ENCODE results near the gene GLG1. TPM values are rescaled to one million over a fixed set of nuclear protein-coding genes. Genes with fewer than 3 reads are reported as not detected.

Gene GLG1
- total RNA-seq, 2 experiments from 2014 or later, result 60.8 to 62.0 TPM

GRCh38 chr16:74462361-74462760 is 144.6 kb downstream of the GLG1 start:
- CTCF ChIA-PET, result interaction anchor here (0.7 kb wide), 1 partner anchor 48 kb away, joined by 3 read pairs; no protein-coding TSS in a partner anchor
- H3K27me3 Mint-ChIP-seq (ENCODE audit: low read depth), result no peaks in the 10 kb centered on the region
- H3K27ac Mint-ChIP-seq, result no peak overlapping the region
- intact Hi-C loops (cut with micrococcal nuclease), result no loop called here
- peaks cover 41% of the 10 kb centered on the region for H3K36me3 Mint-ChIP-seq (ENCODE audit: low read depth)
- H3K4me3 Mint-ChIP-seq, result no peak overlapping the region
- peaks cover 13% of the 10 kb centered on the region for H3K4me1 Mint-ChIP-seq (ENCODE audit: low read depth)
- no peaks in the 10 kb centered on the region for H3K9me3 Mint-ChIP-seq
- DNase-seq, result no peak

- no peaks in the 10 kb centered on the region for H3K9me3 Mint-ChIP-seq
- H3K4me1 Mint-ChIP-seq (ENCODE audit: low read depth), result peaks cover 7% of the 10 kb centered on the region
- CTCF ChIA-PET, result no interaction called here
- DNase-seq, result no peak
- intact Hi-C loops (cut with micrococcal nuclease), result no loop called here
- H3K4me3 Mint-ChIP-seq, result no peak overlapping the region
- no peak overlapping the region for H3K27ac Mint-ChIP-seq
- H3K27me3 Mint-ChIP-seq (ENCODE audit: low read depth), result no peaks in the 10 kb centered on the region
- H3K36me3 Mint-ChIP-seq (ENCODE audit: low read depth), result peaks cover 37% of the 10 kb centered on the region
Measured at GRCh38 chr16:74461826-74462225, 145.1 kb downstream of the GLG1 start.

- intact Hi-C loops (cut with micrococcal nuclease), result no loop called here
- no peak overlapping the region for H3K27ac Mint-ChIP-seq
Measured at GRCh38 chr16:74460542-74460941, 146.4 kb downstream of the GLG1 start.

GRCh38 chr16:74456290-74456625 is 150.7 kb downstream of the GLG1 start:
- H3K4me3 Mint-ChIP-seq, result no peak overlapping the region
- H3K36me3 Mint-ChIP-seq (ENCODE audit: low read depth), result peaks cover 40% of the 10 kb centered on the region
- DNase-seq, result no peak
- no peaks in the 10 kb centered on the region for H3K9me3 Mint-ChIP-seq
- intact Hi-C loops (cut with micrococcal nuclease), result no loop called here
- H3K27ac Mint-ChIP-seq, result no peak overlapping the region
- CTCF ChIA-PET, result no interaction called here
- H3K27me3 Mint-ChIP-seq (ENCODE audit: low read depth), result no peaks in the 10 kb centered on the region
- H3K4me1 Mint-ChIP-seq (ENCODE audit: low read depth), result no peaks in the 10 kb centered on the region

More at GRCh38 chr16:74460542-74460941, 146.4 kb downstream of the GLG1 start:
- no peaks in the 10 kb centered on the region for H3K27me3 Mint-ChIP-seq (ENCODE audit: low read depth)
- no peak for DNase-seq
- H3K36me3 Mint-ChIP-seq (ENCODE audit: low read depth), result peaks cover 38% of the 10 kb centered on the region
- H3K4me3 Mint-ChIP-seq, result no peak overlapping the region
- no peaks in the 10 kb centered on the region for H3K4me1 Mint-ChIP-seq (ENCODE audit: low read depth)
- H3K9me3 Mint-ChIP-seq, result no peaks in the 10 kb centered on the region
- CTCF ChIA-PET, result no interaction called here

GRCh38 chr16:74455619-74456289 is 151.2 kb downstream of the GLG1 start:
- no peak overlapping the region for H3K4me3 Mint-ChIP-seq
- H3K36me3 Mint-ChIP-seq (ENCODE audit: low read depth), result peaks cover 43% of the 10 kb centered on the region
- no peaks in the 10 kb centered on the region for H3K9me3 Mint-ChIP-seq
- H3K27me3 Mint-ChIP-seq (ENCODE audit: low read depth), result no peaks in the 10 kb centered on the region
- intact Hi-C loops (cut with micrococcal nuclease), result no loop called here
- CTCF ChIA-PET, result interaction anchor here (0.8 kb wide), 1 partner anchor 156 kb away, joined by 4 read pairs; no protein-coding TSS in a partner anchor
- H3K4me1 Mint-ChIP-seq (ENCODE audit: low read depth), result no peaks in the 10 kb centered on the region
- H3K27ac Mint-ChIP-seq, result no peak overlapping the region
- no peak for DNase-seq

- Mint-ChIP-seq H3K36me3 (ENCODE audit: low read depth) (peaks cover 43% of the 10 kb centered on the region), H3K27me3 (ENCODE audit: low read depth) (no peaks in the 10 kb centered on the region), H3K4me1 (ENCODE audit: low read depth) (no peaks in the 10 kb centered on the region), H3K4me3 (no peak overlapping the region), H3K27ac (no peak overlapping the region), H3K9me3 (no peaks in the 10 kb centered on the region)
- intact Hi-C loops (cut with micrococcal nuclease), result no loop called here
- DNase-seq, result no peak
- CTCF ChIA-PET, result interaction anchor here (0.8 kb wide), 1 partner anchor 156 kb away, joined by 4 read pairs; no protein-coding TSS in a partner anchor
Measured at GRCh38 chr16:74455213-74455612, 151.7 kb downstream of the GLG1 start.

- Mint-ChIP-seq H3K27me3 (ENCODE audit: low read depth) (no peaks in the 10 kb centered on the region), H3K4me3 (no peak overlapping the region), H3K9me3 (no peaks in the 10 kb centered on the region), H3K27ac (no peak overlapping the region), H3K36me3 (ENCODE audit: low read depth) (peaks cover 39% of the 10 kb centered on the region), H3K4me1 (ENCODE audit: low read depth) (no peaks in the 10 kb centered on the region)
- intact Hi-C loops (cut with micrococcal nuclease), result no loop called here
- no peak for DNase-seq
- CTCF ChIA-PET, result no interaction called here
Measured at GRCh38 chr16:74451951-74452758, 154.8 kb downstream of the GLG1 start.

- H3K36me3 Mint-ChIP-seq (ENCODE audit: low read depth), result peaks cover 38% of the 10 kb centered on the region
- DNase-seq, result no peak
Measured at GRCh38 chr16:74450967-74451760, 155.8 kb downstream of the GLG1 start.

GRCh38 chr16:74450236-74450635 is 156.7 kb downstream of the GLG1 start:
- Mint-ChIP-seq H3K9me3 (no peaks in the 10 kb centered on the region), H3K4me3 (no peak overlapping the region), H3K36me3 (ENCODE audit: low read depth) (peaks cover 31% of the 10 kb centered on the region), H3K27ac (no peak overlapping the region), H3K27me3 (ENCODE audit: low read depth) (no peaks in the 10 kb centered on the region), H3K4me1 (ENCODE audit: low read depth) (no peaks in the 10 kb centered on the region)
- intact Hi-C loops (cut with micrococcal nuclease), result no loop called here
- no peak for DNase-seq
- CTCF ChIA-PET, result no interaction called here

More at GRCh38 chr16:74450967-74451760, 155.8 kb downstream of the GLG1 start:
- no peak overlapping the region for H3K4me3 Mint-ChIP-seq
- CTCF ChIA-PET, result no interaction called here
- H3K27me3 Mint-ChIP-seq (ENCODE audit: low read depth), result no peaks in the 10 kb centered on the region
- no peaks in the 10 kb centered on the region for H3K9me3 Mint-ChIP-seq
- H3K4me1 Mint-ChIP-seq (ENCODE audit: low read depth), result no peaks in the 10 kb centered on the region
- intact Hi-C loops (cut with micrococcal nuclease), result no loop called here
- no peak overlapping the region for H3K27ac Mint-ChIP-seq

GRCh38 chr16:74449470-74449869 is 157.4 kb downstream of the GLG1 start:
- no peak for DNase-seq
- H3K4me1 Mint-ChIP-seq (ENCODE audit: low read depth), result no peaks in the 10 kb centered on the region
- H3K27me3 Mint-ChIP-seq (ENCODE audit: low read depth), result no peaks in the 10 kb centered on the region
- no peak overlapping the region for H3K4me3 Mint-ChIP-seq
- H3K9me3 Mint-ChIP-seq, result no peaks in the 10 kb centered on the region
- H3K27ac Mint-ChIP-seq, result no peak overlapping the region
- CTCF ChIA-PET, result interaction anchor here (0.5 kb wide), 1 partner anchor 11 kb away, joined by 4 read pairs; no protein-coding TSS in a partner anchor
- intact Hi-C loops (cut with micrococcal nuclease), result no loop called here
- H3K36me3 Mint-ChIP-seq (ENCODE audit: low read depth), result peaks cover 28% of the 10 kb centered on the region

- intact Hi-C loops (cut with micrococcal nuclease), result no loop called here
- no peaks in the 10 kb centered on the region for H3K9me3 Mint-ChIP-seq
- CTCF ChIA-PET, result no interaction called here
- H3K27ac Mint-ChIP-seq, result no peak overlapping the region
- peaks cover 28% of the 10 kb centered on the region for H3K36me3 Mint-ChIP-seq (ENCODE audit: low read depth)
- DNase-seq, result no peak
- H3K4me3 Mint-ChIP-seq, result no peak overlapping the region
- H3K4me1 Mint-ChIP-seq (ENCODE audit: low read depth), result no peaks in the 10 kb centered on the region
- no peaks in the 10 kb centered on the region for H3K27me3 Mint-ChIP-seq (ENCODE audit: low read depth)
Measured at GRCh38 chr16:74448990-74449389, 157.9 kb downstream of the GLG1 start.

GRCh38 chr16:74447578-74447977 is 159.3 kb downstream of the GLG1 start:
- Mint-ChIP-seq H3K4me3 (no peak overlapping the region), H3K36me3 (ENCODE audit: low read depth) (peaks cover 26% of the 10 kb centered on the region), H3K27me3 (ENCODE audit: low read depth) (no peaks in the 10 kb centered on the region), H3K27ac (no peak overlapping the region), H3K9me3 (no peaks in the 10 kb centered on the region), H3K4me1 (ENCODE audit: low read depth) (no peaks in the 10 kb centered on the region)
- DNase-seq, result no peak
- CTCF ChIA-PET, result no interaction called here
- intact Hi-C loops (cut with micrococcal nuclease), result no loop called here

Measured in activated naive CD4-positive, alpha-beta T cell treated with anti-CD3 and anti-CD28 coated beads for 36 hours (primary cell).